Uterus (tissue), 4 donors: ENCODE data around the gene CAMK1D. TPM values are rescaled to one million over a fixed set of nuclear protein-coding genes. Genes with fewer than 3 reads are reported as not detected.

Source experiments
- DNase-seq, 2 donors: peaks; one replicate each; pipeline ENCODE4 v3.0.0-alpha.2; 2019 to 2020
- H3K27ac ChIP-seq, 2 donors: fragments of 200-600 bp; sonication (generic); 1 replicate in 1 of 2; 2 replicates in 1 of 2; pipeline ENCODE4 v1.5.1; 2016 to 2018
- H3K27me3 ChIP-seq, 2 donors: fragments of 200-600 bp; sonication (generic); one replicate each; pipeline ENCODE4 v1.5.1; 2018 to 2019; ENCODE audit warnings: control low read depth in 1 of 2
- H3K36me3 ChIP-seq, 2 donors: fragments of 200-600 bp; sonication (generic); one replicate each; pipeline ENCODE4 v1.5.1; 2019; ENCODE audit warnings: control low read depth in 1 of 2
- H3K4me1 ChIP-seq, 2 donors: fragments of 200-600 bp; sonication (generic); one replicate each; pipeline ENCODE4 v1.5.1; 2018 to 2019; ENCODE audit warnings: control low read depth in 1 of 2
- H3K4me3 ChIP-seq, 2 donors: fragments of 200-600 bp; sonication (generic); 1 replicate in 1 of 2; 2 replicates in 1 of 2; pipeline ENCODE4 v1.5.1; 2018 to 2019; ENCODE audit warnings: mild to moderate bottlenecking in 1 of 2
- H3K9me3 ChIP-seq, 2 donors: fragments of 200-600 bp; sonication (generic); one replicate each; pipeline ENCODE4 v1.5.1; 2019; ENCODE audit warnings: control low read depth in 1 of 2
- POLR2A ChIP-seq, 2 donors: fragments of 450-650 bp; IDR thresholded peaks; one replicate each; pipeline ENCODE4 v1.6.1; 2016; ENCODE audit warnings: antibody characterized with exemption in 2 of 2, mild to moderate bottlenecking in 1 of 2, moderate library complexity in 1 of 2
- intact Hi-C: fragments of 100-400 bp; cut with DNase I; formaldehyde crosslinking; loops from one replicate; pipeline ENCODE4 v1.15.1; 2023; ENCODE audit warnings: low total_unique reads
- total RNA-seq, 4 donors: library from RNA; depleted of rRNA in 3 of 4; stranded (reverse); fragments of >200 nt in 3 of 4; gene quantifications; one replicate each; pipeline versions ENCODE4 v1.1.0 to v1.2.4, GENCODE V29; 2014 to 2023
- TF ChIP-seq, protein P1 (sequence below), 4 experiments: fragments of 200-600 bp in 2 of 4; fragments of 450-650 bp in 2 of 4; sonication (generic) in 2 of 4; IDR thresholded peaks; one replicate each; pipeline ENCODE4 v1.5.1; 2016 to 2019; ENCODE audit warnings: antibody characterized with exemption in 4 of 4, mild to moderate bottlenecking in 2 of 4, moderate library complexity in 1 of 4
- donor health status: DM: yes; HTN: yes; CAD: no.

CAMK1D gene
- total RNA-seq, 4 donors from 2014 or later, result 3.5 to 48.4 (median 10.8) TPM

GRCh38 chr10:12635127-12635541, 285.8 kb downstream of the CAMK1D start:
- Histone ChIP-seq H3K4me1 (no peaks in the 10 kb centered on the region), H3K27me3 (no peaks in the 10 kb centered on the region), H3K36me3 (no peaks in the 10 kb centered on the region), H3K27ac (no peak overlapping the region), H3K4me3 (no peak overlapping the region), H3K9me3 (no peaks in the 10 kb centered on the region)
- TF ChIP-seq, protein P1, sequence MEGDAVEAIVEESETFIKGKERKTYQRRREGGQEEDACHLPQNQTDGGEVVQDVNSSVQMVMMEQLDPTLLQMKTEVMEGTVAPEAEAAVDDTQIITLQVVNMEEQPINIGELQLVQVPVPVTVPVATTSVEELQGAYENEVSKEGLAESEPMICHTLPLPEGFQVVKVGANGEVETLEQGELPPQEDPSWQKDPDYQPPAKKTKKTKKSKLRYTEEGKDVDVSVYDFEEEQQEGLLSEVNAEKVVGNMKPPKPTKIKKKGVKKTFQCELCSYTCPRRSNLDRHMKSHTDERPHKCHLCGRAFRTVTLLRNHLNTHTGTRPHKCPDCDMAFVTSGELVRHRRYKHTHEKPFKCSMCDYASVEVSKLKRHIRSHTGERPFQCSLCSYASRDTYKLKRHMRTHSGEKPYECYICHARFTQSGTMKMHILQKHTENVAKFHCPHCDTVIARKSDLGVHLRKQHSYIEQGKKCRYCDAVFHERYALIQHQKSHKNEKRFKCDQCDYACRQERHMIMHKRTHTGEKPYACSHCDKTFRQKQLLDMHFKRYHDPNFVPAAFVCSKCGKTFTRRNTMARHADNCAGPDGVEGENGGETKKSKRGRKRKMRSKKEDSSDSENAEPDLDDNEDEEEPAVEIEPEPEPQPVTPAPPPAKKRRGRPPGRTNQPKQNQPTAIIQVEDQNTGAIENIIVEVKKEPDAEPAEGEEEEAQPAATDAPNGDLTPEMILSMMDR (IDR thresholded peaks at IDR 0.05), result no peak
- no peak for TF ChIP-seq POLR2A (IDR thresholded peaks at IDR 0.05)
- no peak for DNase-seq
- intact Hi-C loops, result no loop called here

- Histone ChIP-seq H3K27me3 (no peaks in the 10 kb centered on the region), H3K36me3 (no peaks in the 10 kb centered on the region), H3K4me1 (no peaks in the 10 kb centered on the region), H3K4me3 (no peak overlapping the region), H3K9me3 (no peaks in the 10 kb centered on the region), H3K27ac (no peak overlapping the region)
- intact Hi-C loops, result no loop called here
- no peak for DNase-seq
- TF ChIP-seq, protein P1 (IDR thresholded peaks at IDR 0.05), result no peak
- no peak for TF ChIP-seq POLR2A (IDR thresholded peaks at IDR 0.05)
These were observed 287.2 kb downstream of the CAMK1D start for GRCh38 chr10:12636571-12636970.

- Histone ChIP-seq H3K9me3 (no peaks in the 10 kb centered on the region), H3K4me1 (no peaks in the 10 kb centered on the region), H3K27ac (no peak overlapping the region), H3K27me3 (no peaks in the 10 kb centered on the region), H3K36me3 (no peaks in the 10 kb centered on the region), H3K4me3 (no peak overlapping the region)
- no peak for DNase-seq
- TF ChIP-seq, protein P1 (IDR thresholded peaks at IDR 0.05), result no peak
- no peak for TF ChIP-seq POLR2A (IDR thresholded peaks at IDR 0.05)
- intact Hi-C loops, result no loop called here
These were observed 288.3 kb downstream of the CAMK1D start for GRCh38 chr10:12637649-12638048.

- H3K27me3 ChIP-seq, result no peaks in the 10 kb centered on the region
- no peaks in the 10 kb centered on the region for H3K36me3 ChIP-seq
- no peak overlapping the region for H3K4me3 ChIP-seq
- H3K27ac ChIP-seq, result no peak overlapping the region
- intact Hi-C loops, result no loop called here
- no peak for DNase-seq
- TF ChIP-seq, protein P1 (IDR thresholded peaks at IDR 0.05), result no peak
- no peak for TF ChIP-seq POLR2A (IDR thresholded peaks at IDR 0.05)
- H3K9me3 ChIP-seq, result no peaks in the 10 kb centered on the region
- H3K4me1 ChIP-seq, result no peaks in the 10 kb centered on the region
These were observed 288.8 kb downstream of the CAMK1D start for GRCh38 chr10:12638103-12638502.

GRCh38 chr10:12638781-12639180, 289.4 kb downstream of the CAMK1D start:
- no peaks in the 10 kb centered on the region for H3K9me3 ChIP-seq
- H3K27me3 ChIP-seq, result no peaks in the 10 kb centered on the region
- no peak for DNase-seq
- intact Hi-C loops, result no loop called here
- H3K4me1 ChIP-seq, result no peaks in the 10 kb centered on the region
- H3K4me3 ChIP-seq, result no peak overlapping the region
- no peak overlapping the region for H3K27ac ChIP-seq
- TF ChIP-seq, protein P1 (IDR thresholded peaks at IDR 0.05), result no peak
- no peak for TF ChIP-seq POLR2A (IDR thresholded peaks at IDR 0.05)
- no peaks in the 10 kb centered on the region for H3K36me3 ChIP-seq
